ENCODE results near the gene MEGF11.

The MEGF11 gene

DNA sequence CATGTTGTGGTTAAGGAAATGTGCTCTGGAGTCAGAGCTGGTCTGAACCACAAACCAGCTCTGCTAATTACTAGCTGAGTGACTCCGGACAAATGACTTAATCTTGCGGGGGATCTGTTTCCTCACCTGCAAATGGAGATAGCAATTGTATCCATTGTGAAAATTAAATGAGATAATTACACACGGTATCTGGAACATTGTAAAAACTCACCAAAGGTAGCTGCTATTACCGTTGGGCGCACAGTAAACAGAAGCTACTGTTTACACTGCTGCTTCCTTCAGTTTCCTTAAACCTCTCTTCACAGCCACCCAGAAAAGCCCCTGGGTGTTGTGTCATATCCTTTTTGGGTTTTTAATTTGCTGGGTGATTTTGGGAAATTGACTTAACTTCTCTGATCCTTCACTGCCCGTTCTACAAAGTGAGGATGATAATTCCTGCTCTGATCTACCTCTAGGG lies 107.8 kb downstream of the MEGF11 start:
- Mint-ChIP-seq H3K4me3 (no peak overlapping the region), H3K9me3 (no peaks in the 10 kb centered on the region), H3K27ac (no peak overlapping the region), H3K4me1 (peaks cover 20% of the 10 kb centered on the region), H3K27me3 (ENCODE audit: low read depth, poor library complexity) (peaks cover 53% of the 10 kb centered on the region), H3K36me3 (ENCODE audit: low read depth) (no peaks in the 10 kb centered on the region)
- DNase-seq, result no peak
- TF ChIP-seq, protein P1, sequence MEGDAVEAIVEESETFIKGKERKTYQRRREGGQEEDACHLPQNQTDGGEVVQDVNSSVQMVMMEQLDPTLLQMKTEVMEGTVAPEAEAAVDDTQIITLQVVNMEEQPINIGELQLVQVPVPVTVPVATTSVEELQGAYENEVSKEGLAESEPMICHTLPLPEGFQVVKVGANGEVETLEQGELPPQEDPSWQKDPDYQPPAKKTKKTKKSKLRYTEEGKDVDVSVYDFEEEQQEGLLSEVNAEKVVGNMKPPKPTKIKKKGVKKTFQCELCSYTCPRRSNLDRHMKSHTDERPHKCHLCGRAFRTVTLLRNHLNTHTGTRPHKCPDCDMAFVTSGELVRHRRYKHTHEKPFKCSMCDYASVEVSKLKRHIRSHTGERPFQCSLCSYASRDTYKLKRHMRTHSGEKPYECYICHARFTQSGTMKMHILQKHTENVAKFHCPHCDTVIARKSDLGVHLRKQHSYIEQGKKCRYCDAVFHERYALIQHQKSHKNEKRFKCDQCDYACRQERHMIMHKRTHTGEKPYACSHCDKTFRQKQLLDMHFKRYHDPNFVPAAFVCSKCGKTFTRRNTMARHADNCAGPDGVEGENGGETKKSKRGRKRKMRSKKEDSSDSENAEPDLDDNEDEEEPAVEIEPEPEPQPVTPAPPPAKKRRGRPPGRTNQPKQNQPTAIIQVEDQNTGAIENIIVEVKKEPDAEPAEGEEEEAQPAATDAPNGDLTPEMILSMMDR (IDR thresholded peaks at IDR 0.05), result no peak

DNA sequence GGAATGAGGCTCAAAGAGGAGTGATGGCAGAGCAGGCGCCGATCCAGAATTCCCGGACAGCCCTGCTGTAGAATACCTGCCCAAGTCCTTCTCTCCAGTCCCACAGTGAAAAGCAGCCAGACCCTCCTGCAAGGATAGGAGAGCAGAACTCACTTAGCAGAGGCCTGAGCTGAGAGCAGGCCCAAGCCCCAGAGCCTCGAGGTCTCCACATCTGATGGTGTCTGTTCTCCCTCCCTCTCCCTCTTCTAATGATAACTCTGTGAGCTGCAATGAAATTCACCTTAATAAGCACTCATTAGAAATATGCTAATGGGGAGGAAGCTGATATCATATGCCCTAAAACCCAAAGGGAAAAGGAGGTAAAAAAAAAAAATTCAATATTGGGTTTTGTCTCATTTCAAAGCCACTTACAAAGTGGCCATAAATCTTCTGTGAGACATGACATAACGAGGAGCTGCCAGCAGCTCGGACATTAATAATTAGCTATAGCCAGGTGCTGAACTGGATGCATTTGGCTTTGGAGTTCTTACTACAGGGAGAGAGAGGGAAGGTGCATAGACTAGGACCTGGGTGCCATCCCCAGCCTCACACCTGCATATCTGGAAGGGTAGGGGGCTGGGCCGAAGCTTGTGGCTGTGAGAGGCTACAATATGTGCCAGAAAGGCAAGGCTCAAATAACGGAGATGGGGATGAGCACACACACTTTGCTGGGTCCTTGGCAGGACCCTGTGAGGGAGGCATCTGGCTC lies 108.4 kb downstream of the MEGF11 start:
- peaks cover 21% of the 10 kb centered on the region for H3K4me1 Mint-ChIP-seq
- no peak overlapping the region for H3K27ac Mint-ChIP-seq
- H3K4me3 Mint-ChIP-seq, result no peak overlapping the region
- H3K27me3 Mint-ChIP-seq (ENCODE audit: low read depth, poor library complexity), result peaks cover 52% of the 10 kb centered on the region
- TF ChIP-seq, protein P1 (IDR thresholded peaks at IDR 0.05), result no peak
- no peaks in the 10 kb centered on the region for H3K36me3 Mint-ChIP-seq (ENCODE audit: low read depth)
- H3K9me3 Mint-ChIP-seq, result no peaks in the 10 kb centered on the region
- DNase-seq, result no peak

DNA sequence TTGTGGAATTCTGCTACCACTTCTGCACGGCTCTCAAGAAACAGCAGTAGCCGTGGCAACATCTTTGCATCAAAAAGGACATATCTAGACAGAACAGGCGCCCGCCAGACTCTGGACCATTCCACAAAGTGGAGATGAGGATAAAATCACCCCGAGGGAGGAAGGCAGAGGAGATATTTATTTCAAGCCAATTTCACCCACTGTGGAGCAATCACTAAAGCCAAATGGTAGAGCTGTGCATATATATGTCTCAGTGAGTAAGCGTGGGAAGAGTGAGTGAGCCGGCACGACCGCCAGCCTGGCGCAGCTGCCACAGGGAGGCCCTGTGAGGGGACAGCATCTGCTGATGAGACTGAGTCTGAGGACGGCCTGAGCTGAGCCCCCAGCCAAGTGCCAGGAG lies 111.3 kb downstream of the MEGF11 start:
- no peak for DNase-seq
- TF ChIP-seq, protein P1 (IDR thresholded peaks at IDR 0.05), result no peak
- Mint-ChIP-seq H3K4me3 (no peak overlapping the region), H3K4me1 (peaks cover 45% of the 10 kb centered on the region), H3K9me3 (no peaks in the 10 kb centered on the region), H3K36me3 (ENCODE audit: low read depth) (no peaks in the 10 kb centered on the region), H3K27ac (no peak overlapping the region), H3K27me3 (ENCODE audit: low read depth, poor library complexity) (peaks cover 43% of the 10 kb centered on the region)

DNA sequence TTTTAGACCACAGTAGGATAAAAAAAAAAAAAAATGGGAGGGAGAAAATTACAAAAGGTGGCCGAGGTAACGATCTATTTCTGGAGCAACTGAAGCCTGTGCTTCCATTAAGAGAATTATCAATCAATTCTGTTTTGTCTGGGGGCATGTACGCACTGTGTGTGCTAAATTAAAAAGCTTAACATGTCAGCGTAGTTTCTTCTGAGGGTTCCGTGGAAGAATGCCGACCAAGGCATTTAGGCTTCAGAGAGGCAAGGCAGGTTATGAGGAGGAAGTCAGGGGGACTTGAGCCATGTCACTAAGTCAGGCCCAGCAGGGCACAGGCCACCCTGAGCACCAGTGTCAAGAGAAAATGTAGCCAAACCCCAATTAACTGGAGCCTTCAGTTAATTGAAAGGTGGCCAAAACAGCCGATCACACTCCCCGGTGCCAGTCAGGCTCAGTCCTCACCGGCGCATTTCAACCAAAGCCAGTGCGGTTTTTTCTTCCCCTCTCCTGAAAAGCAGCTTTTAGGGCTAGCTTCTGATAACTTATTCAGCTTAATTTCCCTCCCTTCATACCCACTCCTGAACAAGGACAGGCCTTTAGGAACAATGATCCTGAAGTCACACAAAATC lies 113.9 kb downstream of the MEGF11 start:
- H3K36me3 Mint-ChIP-seq (ENCODE audit: low read depth), result no peaks in the 10 kb centered on the region
- H3K27me3 Mint-ChIP-seq (ENCODE audit: low read depth, poor library complexity), result peaks cover 56% of the 10 kb centered on the region
- H3K27ac Mint-ChIP-seq, result no peak overlapping the region
- H3K4me3 Mint-ChIP-seq, result no peak overlapping the region
- DNase-seq, result no peak
- H3K4me1 Mint-ChIP-seq, result peaks cover 49% of the 10 kb centered on the region
- TF ChIP-seq, protein P1 (IDR thresholded peaks at IDR 0.05), result no peak
- H3K9me3 Mint-ChIP-seq, result no peaks in the 10 kb centered on the region

DNA sequence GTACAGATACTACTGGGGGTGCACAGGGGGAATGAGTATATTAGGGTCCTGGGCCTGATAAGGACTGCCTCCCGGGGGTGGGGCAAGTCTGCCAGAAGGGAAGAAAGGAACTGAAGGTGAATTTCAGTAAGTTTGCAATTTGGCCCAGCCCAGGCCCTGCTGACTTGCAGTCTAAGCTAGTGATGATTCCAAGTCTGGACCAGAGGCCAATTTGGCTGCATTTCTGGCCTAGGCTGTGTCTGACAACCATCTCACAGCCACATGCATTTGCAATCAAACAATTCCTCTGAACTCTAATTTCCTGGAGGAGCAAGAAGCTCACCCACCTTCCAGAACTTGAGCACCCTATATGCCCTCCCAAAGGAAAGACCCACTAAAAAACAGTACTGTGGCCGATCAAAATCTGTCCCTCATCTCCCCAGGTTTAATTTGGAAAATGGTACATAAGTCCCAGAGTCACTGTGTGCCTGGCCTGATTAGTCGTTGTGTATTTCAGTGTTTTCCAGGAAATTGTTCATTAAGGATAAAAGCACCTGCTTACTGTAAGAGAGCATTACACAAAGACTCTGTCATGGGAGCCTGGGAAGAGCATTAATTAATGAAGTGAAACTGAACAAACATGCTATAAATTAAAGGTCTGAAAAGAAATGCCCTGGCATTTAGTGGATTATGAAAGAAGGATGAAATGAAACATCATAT lies 114.5 kb downstream of the MEGF11 start:
- H3K27me3 Mint-ChIP-seq (ENCODE audit: low read depth, poor library complexity), result peaks cover 57% of the 10 kb centered on the region
- H3K4me3 Mint-ChIP-seq, result no peak overlapping the region
- no peaks in the 10 kb centered on the region for H3K36me3 Mint-ChIP-seq (ENCODE audit: low read depth)
- no peaks in the 10 kb centered on the region for H3K9me3 Mint-ChIP-seq
- TF ChIP-seq, protein P1 (IDR thresholded peaks at IDR 0.05), result no peak
- DNase-seq, result no peak
- no peak overlapping the region for H3K27ac Mint-ChIP-seq
- H3K4me1 Mint-ChIP-seq, result peaks cover 56% of the 10 kb centered on the region

Measured in nephron progenitor cell (in vitro differentiated cells).